Astrocyte (in vitro differentiated cells and primary cell): ENCODE results near the gene RHOC. TPM values are rescaled to one million over a fixed set of nuclear protein-coding genes. Genes with fewer than 3 reads are reported as not detected.

ENCODE experiments used
- DNase-seq: peaks from one replicate; pipeline ENCODE4 v3.0.0-alpha.2; 2010; ENCODE audit warnings: low read depth
- FAIRE-seq: peaks from 2 replicates; lab custom pipeline; 2011; peaks lifted over from hg19 to GRCh38; lab: Jason Lieb, UNC
- H2AFZ ChIP-seq: 2 replicates; pipeline ENCODE4 v1.6.0; 2012; ENCODE audit warnings: low read depth, low read length, inconsistent platforms
- H3K27ac ChIP-seq: 2 replicates; pipeline ENCODE4 v1.5.1; 2011; ENCODE audit warnings: low read depth, low read length, inconsistent platforms
- H3K27me3 ChIP-seq: 2 replicates; pipeline ENCODE4 v1.6.0; 2011; ENCODE audit warnings: low read length, inconsistent platforms; ENCODE audit not compliant: insufficient read depth
- H3K36me3 ChIP-seq: 2 replicates; pipeline ENCODE4 v1.5.1; 2011; ENCODE audit warnings: low read length, inconsistent platforms; ENCODE audit not compliant: insufficient read depth
- H3K4me1 ChIP-seq: 2 replicates; pipeline ENCODE4 v1.5.1; 2011; ENCODE audit warnings: low read length, inconsistent platforms; ENCODE audit not compliant: insufficient read depth
- H3K4me2 ChIP-seq: 2 replicates; pipeline ENCODE4 v1.6.0; 2012; ENCODE audit warnings: low read length, inconsistent platforms
- H3K4me3 ChIP-seq: 2 replicates; pipeline ENCODE4 v1.5.1; 2011; ENCODE audit warnings: low read depth, mild to moderate bottlenecking, low read length, inconsistent platforms; ENCODE audit not compliant: insufficient read depth
- H3K79me2 ChIP-seq: 2 replicates; pipeline ENCODE4 v1.6.0; 2012; ENCODE audit warnings: mild to moderate bottlenecking, low read length, inconsistent platforms; ENCODE audit not compliant: insufficient read depth
- H3K9ac ChIP-seq: 2 replicates; pipeline ENCODE4 v1.6.0; 2012; ENCODE audit warnings: mild to moderate bottlenecking, low read length, inconsistent platforms
- H3K9me3 ChIP-seq: 2 replicates; pipeline ENCODE4 v1.5.1; 2012; ENCODE audit warnings: low read depth, mild to moderate bottlenecking, low read length, inconsistent platforms; ENCODE audit not compliant: insufficient read depth
- H4K20me1 ChIP-seq: 2 replicates; pipeline ENCODE4 v1.6.0; 2012; ENCODE audit warnings: low read length, inconsistent platforms; ENCODE audit not compliant: insufficient read depth
- H3K27ac Mint-ChIP-seq: one replicate; pipeline ENCODE4 v1.8.0; 2021; ENCODE audit warnings: mild to moderate bottlenecking, mixed read lengths; ENCODE audit not compliant: unreplicated experiment
- H3K27me3 Mint-ChIP-seq: one replicate; pipeline ENCODE4 v1.8.0; 2021; ENCODE audit warnings: low read depth, mixed read lengths; ENCODE audit not compliant: unreplicated experiment
- H3K36me3 Mint-ChIP-seq: one replicate; pipeline ENCODE4 v1.8.0; 2021; ENCODE audit warnings: low read depth, mixed read lengths; ENCODE audit not compliant: unreplicated experiment
- H3K4me1 Mint-ChIP-seq: one replicate; pipeline ENCODE4 v1.8.0; 2021; ENCODE audit warnings: low read depth, mixed read lengths; ENCODE audit not compliant: unreplicated experiment
- H3K4me3 Mint-ChIP-seq: one replicate; pipeline ENCODE4 v1.8.0; 2021; ENCODE audit warnings: mild to moderate bottlenecking, moderate library complexity, mixed read lengths; ENCODE audit not compliant: unreplicated experiment
- H3K9me3 Mint-ChIP-seq: one replicate; pipeline ENCODE4 v1.8.0; 2021; ENCODE audit warnings: mild to moderate bottlenecking, mixed read lengths; ENCODE audit not compliant: unreplicated experiment
- CTCF ChIP-seq: IDR thresholded peaks from 2 replicates; pipeline ENCODE4 v1.5.1; 2011; ENCODE audit warnings: low read depth, mild to moderate bottlenecking, inconsistent platforms, low read length, moderate library complexity; ENCODE audit not compliant: insufficient read depth
- EZH2 ChIP-seq: IDR thresholded peaks from 2 replicates; pipeline ENCODE4 v1.6.1; 2012; ENCODE audit warnings: mild to moderate bottlenecking, low read length, inconsistent platforms; ENCODE audit not compliant: insufficient read depth
- total RNA-seq: library from RNA; stranded (reverse); gene quantifications from 2 replicates; pipeline ENCODE4 v1.2.1, GENCODE V29; 2021

Gene RHOC
- total RNA-seq, 1 donor from 2014 or later, result 657 TPM

- Histone ChIP-seq H3K4me1 (peaks cover 62% of the 10 kb centered on the region), H3K27ac (peak overlapping the region; percentile 3), H3K9me3 (no peaks in the 10 kb centered on the region), H2AFZ (no peak overlapping the region), H3K4me3 (no peak overlapping the region), H3K79me2 (peaks cover 50% of the 10 kb centered on the region), H3K9ac (peak overlapping the region; percentile 69), H3K4me2 (peak overlapping the region; percentile 78), H4K20me1 (peaks cover 40% of the 10 kb centered on the region), H3K36me3 (peaks cover 17% of the 10 kb centered on the region), H3K27me3 (no peaks in the 10 kb centered on the region)
- H3K27me3 Mint-ChIP-seq, result no peaks in the 10 kb centered on the region
- TF ChIP-seq CTCF, result no peak
- no peak for TF ChIP-seq EZH2
- peaks cover 20% of the 10 kb centered on the region for H3K36me3 Mint-ChIP-seq
- no peak for FAIRE-seq
- H3K9me3 Mint-ChIP-seq, result no peaks in the 10 kb centered on the region
- DNase-seq, result no peak
- peaks cover 55% of the 10 kb centered on the region for H3K4me1 Mint-ChIP-seq
- peak overlapping the region; percentile 96 for H3K27ac Mint-ChIP-seq
- peak overlapping the region; percentile 77 for H3K4me3 Mint-ChIP-seq
These were observed 4.3 kb downstream of the RHOC start for GRCh38 chr1:112702420-112703261.

- Mint-ChIP-seq H3K36me3 (peaks cover 20% of the 10 kb centered on the region), H3K4me3 (peak overlapping the region; percentile 71), H3K4me1 (peaks cover 55% of the 10 kb centered on the region), H3K9me3 (no peaks in the 10 kb centered on the region), H3K27ac (peak overlapping the region; percentile 96), H3K27me3 (no peaks in the 10 kb centered on the region)
- Histone ChIP-seq H3K9ac (peak overlapping the region; percentile 69), H4K20me1 (peaks cover 40% of the 10 kb centered on the region), H3K27ac (peak overlapping the region; percentile 3), H3K4me2 (peak overlapping the region; percentile 78), H3K4me1 (peaks cover 59% of the 10 kb centered on the region), H3K4me3 (no peak overlapping the region), H2AFZ (no peak overlapping the region), H3K79me2 (peaks cover 50% of the 10 kb centered on the region), H3K9me3 (no peaks in the 10 kb centered on the region), H3K36me3 (peaks cover 17% of the 10 kb centered on the region), H3K27me3 (no peaks in the 10 kb centered on the region)
- DNase-seq (no peak), FAIRE-seq (no peak)
- TF ChIP-seq CTCF, result no peak
- no peak for TF ChIP-seq EZH2
These were observed 4.9 kb downstream of the RHOC start for GRCh38 chr1:112702067-112702395.
